ENCODE measurements around the gene ADAMTS12. TPM values are rescaled to one million over a fixed set of nuclear protein-coding genes. Genes with fewer than 3 reads are reported as not detected.
A peak's percentile ranks its signal among the peaks of the same experiment; 100 is the strongest.

The ADAMTS12 gene
- total and polyA plus RNA-seq, 2 donors (not counting 1 experiment from before 2014, with no cell fraction given) = 10.7 to 44.8 TPM

DNA sequence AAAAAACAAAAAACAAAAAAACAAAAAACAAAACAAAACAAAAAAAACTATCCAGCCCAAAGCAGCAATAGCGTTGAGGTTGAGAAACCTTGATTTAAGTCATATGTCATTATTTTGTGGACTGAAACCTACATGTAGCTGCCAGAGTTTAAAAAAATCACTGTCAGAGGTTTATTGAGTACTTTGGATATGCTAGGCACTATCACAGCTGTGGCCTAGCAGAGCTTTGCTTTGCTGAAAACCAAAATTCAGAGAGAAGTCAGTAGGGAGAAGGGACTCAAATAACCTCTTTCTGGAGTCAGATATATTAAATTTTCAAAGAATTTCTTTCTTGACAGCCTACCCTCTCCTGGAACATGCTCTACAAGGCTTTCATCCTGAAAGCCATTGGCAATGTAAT lies 299.5 kb downstream of the ADAMTS12 start:
- Histone ChIP-seq H3K4me1 (ENCODE audit: control insufficient read depth, extremely low read depth, insufficient read depth, low read length) (no peaks in the 10 kb centered on the region), H3K79me2 (ENCODE audit: control insufficient read depth, insufficient read depth, low read length) (no peaks in the 10 kb centered on the region), H3K9me3 (ENCODE audit: control insufficient read depth, insufficient read depth, low read depth, low read length) (no peaks in the 10 kb centered on the region), H4K20me1 (ENCODE audit: control insufficient read depth, extremely low read depth, insufficient read depth, low read length) (no peaks in the 10 kb centered on the region), H3K27ac (ENCODE audit: insufficient read depth, low read length) (no peak overlapping the region), H3K4me3 (replicated peaks in 1 of 4; ENCODE audit: control extremely low read depth in 1 of 4, insufficient read depth in 1 of 4, low read depth in 3 of 4, low read length in 4 of 4) (no peak overlapping the region), H3K4me2 (ENCODE audit: extremely low read depth, insufficient read depth, low read length) (no peak overlapping the region), H3K27me3 (ENCODE audit: control insufficient read depth, insufficient read depth, low read length) (no peaks in the 10 kb centered on the region), H2AFZ (ENCODE audit: low read length) (no peak overlapping the region), H3K9ac (ENCODE audit: insufficient read depth, low read length) (no peak overlapping the region), H3K36me3 (ENCODE audit: control insufficient read depth, insufficient read depth, low read length) (peaks cover 3% of the 10 kb centered on the region)
- DNase-seq (ENCODE audit: low read depth in 2 of 2) = no peak
- TF ChIP-seq, protein P1, sequence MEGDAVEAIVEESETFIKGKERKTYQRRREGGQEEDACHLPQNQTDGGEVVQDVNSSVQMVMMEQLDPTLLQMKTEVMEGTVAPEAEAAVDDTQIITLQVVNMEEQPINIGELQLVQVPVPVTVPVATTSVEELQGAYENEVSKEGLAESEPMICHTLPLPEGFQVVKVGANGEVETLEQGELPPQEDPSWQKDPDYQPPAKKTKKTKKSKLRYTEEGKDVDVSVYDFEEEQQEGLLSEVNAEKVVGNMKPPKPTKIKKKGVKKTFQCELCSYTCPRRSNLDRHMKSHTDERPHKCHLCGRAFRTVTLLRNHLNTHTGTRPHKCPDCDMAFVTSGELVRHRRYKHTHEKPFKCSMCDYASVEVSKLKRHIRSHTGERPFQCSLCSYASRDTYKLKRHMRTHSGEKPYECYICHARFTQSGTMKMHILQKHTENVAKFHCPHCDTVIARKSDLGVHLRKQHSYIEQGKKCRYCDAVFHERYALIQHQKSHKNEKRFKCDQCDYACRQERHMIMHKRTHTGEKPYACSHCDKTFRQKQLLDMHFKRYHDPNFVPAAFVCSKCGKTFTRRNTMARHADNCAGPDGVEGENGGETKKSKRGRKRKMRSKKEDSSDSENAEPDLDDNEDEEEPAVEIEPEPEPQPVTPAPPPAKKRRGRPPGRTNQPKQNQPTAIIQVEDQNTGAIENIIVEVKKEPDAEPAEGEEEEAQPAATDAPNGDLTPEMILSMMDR (conservative IDR thresholded peaks at IDR 0.05 in 1 of 2, IDR thresholded peaks at IDR 0.05 in 1 of 2; ENCODE audit: low read depth in 1 of 2, low read length in 2 of 2) = no peak
- TF ChIP-seq EZH2 (IDR thresholded peaks at IDR 0.05; ENCODE audit: low read length, missing control alignments) = no peak

DNA sequence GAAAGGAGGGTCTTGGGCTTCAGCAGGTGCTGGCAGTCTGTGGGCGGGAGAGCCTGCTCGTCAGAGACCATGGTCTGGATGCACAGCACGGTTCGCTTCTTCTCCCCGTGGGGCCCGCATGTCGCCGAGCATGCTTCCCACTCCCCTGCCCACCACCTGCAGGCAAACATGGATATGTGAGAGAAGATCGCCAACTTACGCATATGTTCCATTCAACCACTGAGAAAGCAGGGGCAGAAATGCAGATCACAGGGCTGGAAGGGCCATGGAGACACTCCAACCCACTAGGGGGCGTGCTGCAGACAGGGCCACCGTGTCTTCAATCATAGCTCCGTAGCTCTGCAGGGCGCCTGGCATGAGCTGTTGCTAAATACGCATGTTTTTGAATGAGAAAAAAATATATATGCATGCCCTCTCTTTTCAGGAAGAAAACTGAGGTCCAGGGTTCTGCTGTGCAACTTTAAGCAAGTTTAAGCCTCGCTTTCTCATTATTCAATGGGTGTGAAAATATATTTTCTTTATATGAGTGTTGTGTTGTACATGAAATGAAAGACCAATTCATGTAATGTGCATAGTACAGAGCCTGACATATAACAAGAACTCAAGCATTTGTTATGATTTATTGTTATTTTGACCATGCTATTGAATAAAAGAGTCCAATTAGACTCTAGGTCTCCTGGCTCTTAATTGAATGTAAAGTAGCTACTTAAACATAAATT lies 303.0 kb downstream of the ADAMTS12 start:
- H3K4me1 ChIP-seq (ENCODE audit: control insufficient read depth, extremely low read depth, insufficient read depth, low read length) = no peaks in the 10 kb centered on the region
- no peak overlapping the region for H3K27ac ChIP-seq (ENCODE audit: insufficient read depth, low read length)
- no peaks in the 10 kb centered on the region for H3K79me2 ChIP-seq (ENCODE audit: control insufficient read depth, insufficient read depth, low read length)
- DNase-seq (ENCODE audit: low read depth in 2 of 2) = no peak
- H4K20me1 ChIP-seq (ENCODE audit: control insufficient read depth, extremely low read depth, insufficient read depth, low read length) = no peaks in the 10 kb centered on the region
- no peak overlapping the region for H3K9ac ChIP-seq (ENCODE audit: insufficient read depth, low read length)
- peaks cover 3% of the 10 kb centered on the region for H3K36me3 ChIP-seq (ENCODE audit: control insufficient read depth, insufficient read depth, low read length)
- no peak for TF ChIP-seq EZH2 (IDR thresholded peaks at IDR 0.05; ENCODE audit: low read length, missing control alignments)
- TF ChIP-seq, protein P1 (conservative IDR thresholded peaks at IDR 0.05 in 1 of 2, IDR thresholded peaks at IDR 0.05 in 1 of 2; ENCODE audit: low read depth in 1 of 2, low read length in 2 of 2) = peak; percentile 15 to 53
- H3K4me2 ChIP-seq (ENCODE audit: extremely low read depth, insufficient read depth, low read length) = no peak overlapping the region
- no peak overlapping the region for H3K4me3 ChIP-seq (replicated peaks in 1 of 4; ENCODE audit: control extremely low read depth in 1 of 4, insufficient read depth in 1 of 4, low read depth in 3 of 4, low read length in 4 of 4)
- no peaks in the 10 kb centered on the region for H3K9me3 ChIP-seq (ENCODE audit: control insufficient read depth, insufficient read depth, low read depth, low read length)
- no peaks in the 10 kb centered on the region for H3K27me3 ChIP-seq (ENCODE audit: control insufficient read depth, insufficient read depth, low read length)
- no peak overlapping the region for H2AFZ ChIP-seq (ENCODE audit: low read length)

- Histone ChIP-seq H3K79me2 (ENCODE audit: control insufficient read depth, insufficient read depth, low read length) (no peaks in the 10 kb centered on the region), H4K20me1 (ENCODE audit: control insufficient read depth, extremely low read depth, insufficient read depth, low read length) (no peaks in the 10 kb centered on the region), H3K9ac (ENCODE audit: insufficient read depth, low read length) (no peak overlapping the region), H2AFZ (ENCODE audit: low read length) (no peak overlapping the region), H3K4me1 (ENCODE audit: control insufficient read depth, extremely low read depth, insufficient read depth, low read length) (no peaks in the 10 kb centered on the region), H3K4me2 (ENCODE audit: extremely low read depth, insufficient read depth, low read length) (no peak overlapping the region), H3K27me3 (ENCODE audit: control insufficient read depth, insufficient read depth, low read length) (no peaks in the 10 kb centered on the region), H3K36me3 (ENCODE audit: control insufficient read depth, insufficient read depth, low read length) (peaks cover under 1% of the 10 kb centered on the region), H3K4me3 (replicated peaks in 1 of 4; ENCODE audit: control extremely low read depth in 1 of 4, insufficient read depth in 1 of 4, low read depth in 3 of 4, low read length in 4 of 4) (no peak overlapping the region), H3K9me3 (ENCODE audit: control insufficient read depth, insufficient read depth, low read depth, low read length) (no peaks in the 10 kb centered on the region), H3K27ac (ENCODE audit: insufficient read depth, low read length) (no peak overlapping the region)
- TF ChIP-seq EZH2 (IDR thresholded peaks at IDR 0.05; ENCODE audit: low read length, missing control alignments) = no peak
- TF ChIP-seq, protein P1 (conservative IDR thresholded peaks at IDR 0.05 in 1 of 2, IDR thresholded peaks at IDR 0.05 in 1 of 2; ENCODE audit: low read depth in 1 of 2, low read length in 2 of 2) = no peak
- no peak for DNase-seq (ENCODE audit: low read depth in 2 of 2)
Measured at GRCh38 chr5:33583332-33583731, 308.5 kb downstream of the ADAMTS12 start.
